Measurements from ENCODE around the gene WSB2. TPM values are rescaled to one million over a fixed set of nuclear protein-coding genes. Genes with fewer than 3 reads are reported as not detected.

The WSB2 gene
- total RNA-seq, result 81.9 and 118 TPM in 2 replicates

DNA sequence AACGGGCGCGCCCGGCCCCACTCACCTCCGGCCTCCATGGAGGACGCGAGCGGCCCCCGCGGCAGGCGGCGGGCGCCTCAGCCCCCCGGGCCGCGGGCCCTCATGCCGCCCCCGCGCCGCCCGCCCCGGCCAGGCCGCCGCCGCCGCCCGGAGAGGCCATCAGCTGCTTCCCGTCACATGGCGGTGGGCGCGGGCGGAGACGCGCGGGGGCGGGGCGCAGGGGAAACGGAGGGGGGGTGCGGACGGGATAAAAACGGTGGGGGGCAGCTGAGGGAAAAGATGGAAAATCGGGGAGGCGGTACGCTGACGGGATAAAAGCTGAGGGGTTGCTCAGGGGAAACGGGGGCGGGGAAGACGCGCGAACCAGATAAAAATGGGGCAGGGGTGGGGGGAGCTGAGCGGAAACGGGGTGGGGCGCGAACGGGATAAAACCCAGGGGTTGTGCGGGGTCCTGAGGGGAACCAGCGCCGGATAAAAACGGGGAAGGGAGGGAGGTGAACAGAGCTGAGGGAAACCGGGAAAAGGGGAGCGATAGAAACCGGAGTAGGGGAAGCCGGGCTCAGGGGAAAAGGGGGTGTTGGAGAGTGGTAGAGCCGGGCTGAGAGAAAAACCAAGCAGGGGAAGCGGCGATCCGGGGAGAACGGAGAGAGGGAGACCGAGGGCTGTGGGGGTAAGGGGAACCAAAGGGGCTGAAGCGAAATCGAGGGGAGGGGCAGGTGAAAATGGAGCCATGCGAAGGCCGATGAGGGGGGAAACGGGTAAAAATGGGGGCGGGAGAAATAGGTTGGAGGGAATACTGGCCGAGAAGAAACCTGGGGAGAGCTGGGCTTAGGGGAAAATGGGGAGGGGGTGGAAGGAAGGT, at the start of gene WSB2:
WSB2 (minus strand) TSS at position 169 of the 862 bp plus-strand sequence; CDS start at position 38, 131 bp downstream.

DNA sequence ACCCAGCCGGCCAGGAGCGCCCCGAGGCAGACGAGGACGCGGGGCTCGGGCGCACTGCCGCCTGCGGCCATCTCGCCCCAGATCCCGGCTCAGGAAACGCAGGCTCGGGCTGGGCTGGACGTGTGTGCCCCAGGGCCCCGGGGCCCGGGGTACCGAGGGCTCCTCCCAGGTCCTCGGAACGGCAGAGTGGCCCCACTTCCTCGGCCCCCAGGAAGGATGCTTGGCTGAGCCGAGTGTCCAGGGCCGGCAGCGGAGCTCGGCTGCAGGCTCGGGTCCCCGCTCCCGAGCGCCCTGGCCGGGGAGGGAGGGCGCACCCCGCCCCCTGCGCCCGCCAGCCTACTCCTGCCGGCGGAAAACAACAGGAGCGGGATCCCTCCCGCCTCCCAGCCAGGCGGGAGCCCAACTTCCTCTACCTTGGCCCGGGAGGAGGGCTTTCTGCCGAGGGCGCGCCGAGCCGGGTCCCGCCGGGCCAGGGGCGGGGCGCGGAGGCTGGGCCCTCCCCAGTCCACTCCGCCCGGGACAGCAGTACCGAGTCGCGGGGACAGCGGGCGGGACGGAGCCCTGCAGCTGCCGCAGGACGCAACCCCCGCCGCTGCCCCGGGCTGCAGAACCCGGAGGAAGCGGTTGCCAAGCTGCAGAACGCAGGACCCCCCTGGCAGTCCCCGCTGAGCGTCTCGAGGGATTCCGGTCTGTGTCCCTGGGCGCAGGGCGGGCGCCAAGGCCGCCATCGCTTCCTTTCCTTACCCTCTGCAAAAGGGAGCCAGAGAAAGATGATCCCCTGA, 42.8 kb upstream of the WSB2 start, which contains the start of gene VSIG10:
VSIG10 (minus strand) TSS at position 411 of the 782 bp plus-strand sequence; CDS start at position 71, 340 bp downstream.

DNA sequence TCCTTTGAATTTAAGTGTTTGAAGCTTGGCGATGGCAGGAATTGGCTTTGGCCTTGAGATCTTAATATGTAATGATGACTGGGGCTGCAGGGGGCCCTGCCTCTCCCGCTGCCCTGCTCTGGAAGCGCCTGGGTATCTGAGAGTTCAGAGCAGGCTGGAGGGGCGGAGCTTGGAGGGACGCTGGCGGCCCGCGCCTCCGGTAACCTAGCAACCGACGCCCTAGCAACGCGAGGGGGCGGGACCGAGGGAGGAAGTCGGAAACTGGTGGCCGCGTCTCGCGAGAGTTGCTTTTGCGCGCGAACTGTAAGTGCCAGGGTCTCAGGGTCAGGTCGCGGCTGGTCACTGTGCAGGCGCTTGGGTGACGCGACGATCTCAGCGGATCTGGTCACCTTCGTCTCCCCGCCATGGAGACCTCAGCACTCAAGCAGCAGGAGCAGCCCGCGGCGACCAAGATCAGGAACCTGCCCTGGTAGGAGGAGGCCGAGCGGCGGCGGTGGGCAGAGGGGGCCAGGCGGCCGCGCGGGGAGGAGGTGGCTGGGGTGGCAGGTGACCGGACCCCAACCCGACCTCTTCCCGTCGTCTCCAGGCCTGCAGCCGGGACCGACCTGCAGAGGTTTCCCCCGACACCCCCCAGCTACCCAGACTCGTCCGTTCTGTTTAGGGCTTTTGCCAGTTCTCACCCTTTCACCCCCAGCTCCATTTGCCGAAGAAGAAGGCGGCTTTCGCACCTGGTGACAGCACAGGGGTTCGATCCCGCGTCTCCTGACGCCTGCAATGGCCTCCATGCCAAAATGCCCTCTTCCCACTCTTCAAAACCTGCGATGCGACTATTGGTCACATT, 44.3 kb downstream of the WSB2 start, which contains the start of gene RFC5:
RFC5 (plus strand) TSS at position 280 of the 841 bp plus-strand sequence; CDS start at position 405, 125 bp downstream.

Small RNA genes lying within 50 kb of the gene (small RNA-seq; reads per million reads assigned to genes)
- not detected for gene AC131159.1

Other genes starting within 250 kb of the WSB2 start
- under 0.01 TPM in 2 replicates for gene KSR2, start 92.2 kb downstream of the WSB2 start, total RNA-seq
- 16.2 and 31.5 TPM in 2 replicates for gene RFC5, start 44.5 kb downstream of the WSB2 start, total RNA-seq
- gene VSIG10, start 42.8 kb upstream of the WSB2 start, total RNA-seq, result 17.6 and 24.2 TPM in 2 replicates
- gene PEBP1, start 74.9 kb upstream of the WSB2 start, total RNA-seq, result 121 and 132 TPM in 2 replicates